ENCODE results near the gene TRABD2A.

DNA sequence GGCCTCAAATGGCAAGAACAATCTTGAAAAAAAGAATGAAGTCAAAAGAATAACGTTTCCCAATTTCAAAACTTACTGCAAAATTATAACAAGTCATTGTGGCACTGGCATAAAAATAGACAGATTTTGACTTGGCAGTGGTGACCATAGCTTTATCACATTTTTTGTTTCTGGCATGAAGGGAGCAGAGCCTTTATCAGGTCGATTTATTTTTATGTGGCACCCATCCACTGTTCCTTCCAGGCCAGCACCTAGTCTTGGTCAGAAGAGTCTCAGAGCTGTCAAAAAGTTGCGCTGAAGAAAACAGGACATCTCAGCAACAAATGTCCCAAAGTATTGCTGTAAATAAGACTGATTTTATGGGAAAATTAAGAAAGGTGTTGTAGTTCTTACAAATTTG is 92.4 kb downstream of the TRABD2A start:
- TF ChIP-seq, protein P1, sequence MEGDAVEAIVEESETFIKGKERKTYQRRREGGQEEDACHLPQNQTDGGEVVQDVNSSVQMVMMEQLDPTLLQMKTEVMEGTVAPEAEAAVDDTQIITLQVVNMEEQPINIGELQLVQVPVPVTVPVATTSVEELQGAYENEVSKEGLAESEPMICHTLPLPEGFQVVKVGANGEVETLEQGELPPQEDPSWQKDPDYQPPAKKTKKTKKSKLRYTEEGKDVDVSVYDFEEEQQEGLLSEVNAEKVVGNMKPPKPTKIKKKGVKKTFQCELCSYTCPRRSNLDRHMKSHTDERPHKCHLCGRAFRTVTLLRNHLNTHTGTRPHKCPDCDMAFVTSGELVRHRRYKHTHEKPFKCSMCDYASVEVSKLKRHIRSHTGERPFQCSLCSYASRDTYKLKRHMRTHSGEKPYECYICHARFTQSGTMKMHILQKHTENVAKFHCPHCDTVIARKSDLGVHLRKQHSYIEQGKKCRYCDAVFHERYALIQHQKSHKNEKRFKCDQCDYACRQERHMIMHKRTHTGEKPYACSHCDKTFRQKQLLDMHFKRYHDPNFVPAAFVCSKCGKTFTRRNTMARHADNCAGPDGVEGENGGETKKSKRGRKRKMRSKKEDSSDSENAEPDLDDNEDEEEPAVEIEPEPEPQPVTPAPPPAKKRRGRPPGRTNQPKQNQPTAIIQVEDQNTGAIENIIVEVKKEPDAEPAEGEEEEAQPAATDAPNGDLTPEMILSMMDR (IDR thresholded peaks at IDR 0.05), result no peak
- TF ChIP-seq POLR2A (IDR thresholded peaks at IDR 0.05), result no peak

Measured in uterus (tissue), 2 donors.